Peyer's patch (tissue), 4 donors: ENCODE results near the gene DNAJC6. TPM values are rescaled to one million over a fixed set of nuclear protein-coding genes. Genes with fewer than 3 reads are reported as not detected.

Source experiments
- DNase-seq, 3 donors: peaks; one replicate each; pipeline ENCODE4 v3.0.0-alpha.2; 2017 to 2019
- H3K27ac ChIP-seq, 4 donors: fragments of 200-600 bp; sonication (generic); one replicate each; pipeline ENCODE4 v1.5.1; 2016 to 2019
- H3K27me3 ChIP-seq, 2 donors: fragments of 200-600 bp; sonication (generic); one replicate each; pipeline ENCODE4 v1.5.1; 2019
- H3K36me3 ChIP-seq, 3 donors: fragments of 200-600 bp; sonication (generic); one replicate each; pipeline ENCODE4 v1.5.1; 2016 to 2019
- H3K4me1 ChIP-seq, 4 donors: fragments of 200-600 bp; sonication (generic); one replicate each; pipeline ENCODE4 v1.5.1; 2016 to 2019
- H3K4me3 ChIP-seq, 4 donors: fragments of 200-600 bp; sonication (generic); 1 replicate in 3 of 4; 2 replicates in 1 of 4; pipeline ENCODE4 v1.5.1; 2016 to 2019; ENCODE audit warnings: mild to moderate bottlenecking in 1 of 4
- H3K9me3 ChIP-seq, 4 donors: fragments of 200-600 bp; sonication (generic); one replicate each; pipeline ENCODE4 v1.5.1; 2016 to 2019; ENCODE audit warnings: mild to moderate bottlenecking in 1 of 4
- CTCF ChIP-seq, 6 experiments: fragments of 450-650 bp in 4 of 6; fragments of 200-600 bp in 2 of 6; sonication (generic) in 1 of 6; IDR thresholded peaks; one replicate each; pipeline ENCODE4 v1.5.1; 2017 to 2019; ENCODE audit warnings: antibody characterized with exemption in 6 of 6, mild to moderate bottlenecking in 3 of 6, moderate library complexity in 1 of 6
- POLR2A ChIP-seq, 2 donors: fragments of 450-650 bp; IDR thresholded peaks; one replicate each; pipeline ENCODE4 v1.5.1; 2017; ENCODE audit warnings: antibody characterized with exemption in 2 of 2, mild to moderate bottlenecking in 2 of 2, moderate library complexity in 2 of 2
- total RNA-seq, 4 donors: library from RNA; depleted of rRNA; stranded (reverse); fragments of >200 nt; gene quantifications; one replicate each; pipeline ENCODE4 v1.1.0, GENCODE V29; 2016

Gene DNAJC6
- 1 to 10 TPM in 1 of 4 donors, under 1 TPM in 2, not detected in 1; 0.35 to 1.7 (median 0.76) TPM for total RNA-seq

- Histone ChIP-seq H3K27ac (no peak within 1 kb of the TSS), H3K4me3 (peak within 1 kb of the TSS in 2 of 4 donors; percentile 28 to 49), H3K9me3 (no peaks in the 10 kb centered on the region), H3K4me1 (peaks cover 0 to 17% (median 0%) of the 10 kb centered on the region in 4 donors), H3K27me3 (no peaks in the 10 kb centered on the region), H3K36me3 (no peaks in the 10 kb centered on the region)
- TF ChIP-seq CTCF (IDR thresholded peaks at IDR 0.05): no peak
- no peak for TF ChIP-seq POLR2A (IDR thresholded peaks at IDR 0.05)
- DNase-seq: peak in 2 of 3 donors; percentile 67 to 75
Observed at GRCh38 chr1:65309304-65310077, at the start of gene DNAJC6. Gene DNAJC6, plus strand, starts transcription at chr1:65309543. Its CDS starts 203 bp downstream, at chr1:65309746.

GRCh38 chr1:65259816-65260215 lies 49.5 kb upstream of the DNAJC6 start:
- Histone ChIP-seq H3K4me3 (no peak overlapping the region), H3K9me3 (no peaks in the 10 kb centered on the region), H3K36me3 (no peaks in the 10 kb centered on the region), H3K4me1 (no peaks in the 10 kb centered on the region), H3K27me3 (no peaks in the 10 kb centered on the region), H3K27ac (no peak overlapping the region)
- no peak for DNase-seq
- no peak for TF ChIP-seq POLR2A (IDR thresholded peaks at IDR 0.05)
- no peak for TF ChIP-seq CTCF (IDR thresholded peaks at IDR 0.05)

- H3K36me3 ChIP-seq: no peaks in the 10 kb centered on the region
- no peaks in the 10 kb centered on the region for H3K27me3 ChIP-seq
- H3K9me3 ChIP-seq: no peaks in the 10 kb centered on the region
- TF ChIP-seq POLR2A (IDR thresholded peaks at IDR 0.05) (no peak), CTCF (IDR thresholded peaks at IDR 0.05) (no peak)
- peaks cover 0 to 9% (median 0%) of the 10 kb centered on the region in 4 donors for H3K4me1 ChIP-seq
- H3K4me3 ChIP-seq: no peak overlapping the region
- no peak for DNase-seq
- no peak overlapping the region for H3K27ac ChIP-seq
Observed at GRCh38 chr1:65260851-65261473, 48.4 kb upstream of the DNAJC6 start.

GRCh38 chr1:65263286-65263685 lies 46.1 kb upstream of the DNAJC6 start:
- Histone ChIP-seq H3K4me3 (no peak overlapping the region), H3K9me3 (no peaks in the 10 kb centered on the region), H3K27me3 (no peaks in the 10 kb centered on the region), H3K27ac (no peak overlapping the region), H3K36me3 (no peaks in the 10 kb centered on the region), H3K4me1 (peaks cover 0 to 13% (median 0%) of the 10 kb centered on the region in 4 donors)
- TF ChIP-seq POLR2A (IDR thresholded peaks at IDR 0.05): no peak
- no peak for TF ChIP-seq CTCF (IDR thresholded peaks at IDR 0.05)
- no peak for DNase-seq

- DNase-seq: no peak
- Histone ChIP-seq H3K4me1 (peaks cover 0 to 13% (median 0%) of the 10 kb centered on the region in 4 donors), H3K27ac (no peak overlapping the region), H3K9me3 (no peaks in the 10 kb centered on the region), H3K36me3 (no peaks in the 10 kb centered on the region), H3K27me3 (no peaks in the 10 kb centered on the region), H3K4me3 (peak overlapping the region in 1 of 4 donors; percentile 31)
- TF ChIP-seq CTCF (IDR thresholded peaks at IDR 0.05): no peak
- TF ChIP-seq POLR2A (IDR thresholded peaks at IDR 0.05): no peak
Observed at GRCh38 chr1:65264197-65264929, 45.0 kb upstream of the DNAJC6 start.
